Chondrocyte (in vitro differentiated cells): ENCODE data around the gene GJB6. TPM values are rescaled to one million over a fixed set of nuclear protein-coding genes. Genes with fewer than 3 reads are reported as not detected.

Experiments
- DNase-seq: peaks from one replicate; pipeline ENCODE4 v3.0.0; 2021; ENCODE audit warnings: mixed read lengths, low spot score
- H3K27ac Mint-ChIP-seq: one replicate; pipeline ENCODE4 v1.8.0; 2021; ENCODE audit warnings: mild to moderate bottlenecking, moderate library complexity, mixed read lengths; ENCODE audit not compliant: unreplicated experiment
- H3K27me3 Mint-ChIP-seq: 2 replicates; pipeline ENCODE4 v1.8.0; 2021; ENCODE audit warnings: low read depth, mixed read lengths
- H3K36me3 Mint-ChIP-seq: 2 replicates; pipeline ENCODE4 v1.8.0; 2021; ENCODE audit warnings: low read depth, mixed read lengths
- H3K4me1 Mint-ChIP-seq: 2 replicates; pipeline ENCODE4 v1.8.0; 2021; ENCODE audit warnings: low read depth, mild to moderate bottlenecking, mixed read lengths
- H3K4me3 Mint-ChIP-seq: one replicate; pipeline ENCODE4 v1.8.0; 2021; ENCODE audit warnings: mild to moderate bottlenecking, moderate library complexity, mixed read lengths; ENCODE audit not compliant: unreplicated experiment
- H3K9me3 Mint-ChIP-seq: 2 replicates; pipeline ENCODE4 v1.8.0; 2021; ENCODE audit warnings: low read depth, mixed read lengths
- total RNA-seq: library from RNA; stranded (reverse); gene quantifications from 3 replicates; pipeline ENCODE4 v1.2.1, GENCODE V29; 2021
- TF ChIP-seq, protein P1 (sequence below): fragments of 200-600 bp; sonication (generic); IDR thresholded peaks from 2 replicates; pipeline ENCODE4 v1.5.0; 2021; ENCODE audit warnings: antibody characterized with exemption, mild to moderate bottlenecking, moderate library complexity

GJB6 gene
- total RNA-seq, 1 donor from 2014 or later = not detected

- no peak for DNase-seq
- Mint-ChIP-seq H3K4me1 (no peaks in the 10 kb centered on the region), H3K4me3 (no peak overlapping the region), H3K27me3 (peaks cover 53% of the 10 kb centered on the region), H3K36me3 (no peaks in the 10 kb centered on the region), H3K9me3 (no peaks in the 10 kb centered on the region), H3K27ac (no peak overlapping the region)
- TF ChIP-seq, protein P1, sequence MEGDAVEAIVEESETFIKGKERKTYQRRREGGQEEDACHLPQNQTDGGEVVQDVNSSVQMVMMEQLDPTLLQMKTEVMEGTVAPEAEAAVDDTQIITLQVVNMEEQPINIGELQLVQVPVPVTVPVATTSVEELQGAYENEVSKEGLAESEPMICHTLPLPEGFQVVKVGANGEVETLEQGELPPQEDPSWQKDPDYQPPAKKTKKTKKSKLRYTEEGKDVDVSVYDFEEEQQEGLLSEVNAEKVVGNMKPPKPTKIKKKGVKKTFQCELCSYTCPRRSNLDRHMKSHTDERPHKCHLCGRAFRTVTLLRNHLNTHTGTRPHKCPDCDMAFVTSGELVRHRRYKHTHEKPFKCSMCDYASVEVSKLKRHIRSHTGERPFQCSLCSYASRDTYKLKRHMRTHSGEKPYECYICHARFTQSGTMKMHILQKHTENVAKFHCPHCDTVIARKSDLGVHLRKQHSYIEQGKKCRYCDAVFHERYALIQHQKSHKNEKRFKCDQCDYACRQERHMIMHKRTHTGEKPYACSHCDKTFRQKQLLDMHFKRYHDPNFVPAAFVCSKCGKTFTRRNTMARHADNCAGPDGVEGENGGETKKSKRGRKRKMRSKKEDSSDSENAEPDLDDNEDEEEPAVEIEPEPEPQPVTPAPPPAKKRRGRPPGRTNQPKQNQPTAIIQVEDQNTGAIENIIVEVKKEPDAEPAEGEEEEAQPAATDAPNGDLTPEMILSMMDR = no peak
Observed at GRCh38 chr13:20254076-20254475, 22.0 kb upstream of the GJB6 start.

DNA sequence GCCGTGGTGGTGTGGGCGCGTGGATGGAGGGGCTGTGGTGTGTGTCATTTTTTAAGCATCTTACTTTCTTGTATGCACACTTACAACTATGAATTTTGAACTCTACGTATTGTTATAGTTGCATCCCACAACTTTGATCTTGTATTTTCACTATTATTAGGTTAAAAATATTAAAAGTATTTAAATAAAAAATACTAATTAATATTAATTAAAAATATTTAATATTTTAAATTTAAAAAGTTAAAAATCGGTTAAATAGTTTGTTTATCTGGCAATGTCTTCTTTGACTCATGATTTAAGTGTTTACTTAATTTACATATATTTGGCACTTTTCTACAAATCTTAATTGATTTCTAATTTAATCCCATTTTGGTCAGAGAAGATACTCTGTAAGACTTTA, 17.8 kb upstream of the GJB6 start:
- no peaks in the 10 kb centered on the region for H3K4me1 Mint-ChIP-seq
- no peak for DNase-seq
- H3K36me3 Mint-ChIP-seq = no peaks in the 10 kb centered on the region
- H3K9me3 Mint-ChIP-seq = no peaks in the 10 kb centered on the region
- no peak overlapping the region for H3K27ac Mint-ChIP-seq
- TF ChIP-seq, protein P1 = no peak
- peaks cover 47% of the 10 kb centered on the region for H3K27me3 Mint-ChIP-seq
- no peak overlapping the region for H3K4me3 Mint-ChIP-seq

- Mint-ChIP-seq H3K4me3 (no peak overlapping the region), H3K27ac (no peak overlapping the region), H3K27me3 (peaks cover 47% of the 10 kb centered on the region), H3K4me1 (no peaks in the 10 kb centered on the region), H3K9me3 (peaks cover 4% of the 10 kb centered on the region), H3K36me3 (peaks cover 6% of the 10 kb centered on the region)
- TF ChIP-seq, protein P1 = no peak
- no peak for DNase-seq
Observed at GRCh38 chr13:20247963-20248362, 15.8 kb upstream of the GJB6 start.

- H3K4me1 Mint-ChIP-seq = no peaks in the 10 kb centered on the region
- no peak overlapping the region for H3K4me3 Mint-ChIP-seq
- H3K9me3 Mint-ChIP-seq = peaks cover 4% of the 10 kb centered on the region
- peaks cover 6% of the 10 kb centered on the region for H3K36me3 Mint-ChIP-seq
- TF ChIP-seq, protein P1 = no peak
- DNase-seq = no peak
- H3K27ac Mint-ChIP-seq = no peak overlapping the region
- peaks cover 52% of the 10 kb centered on the region for H3K27me3 Mint-ChIP-seq
Observed at GRCh38 chr13:20247403-20247802, 15.3 kb upstream of the GJB6 start.

- Mint-ChIP-seq H3K27me3 (peaks cover 69% of the 10 kb centered on the region), H3K36me3 (peaks cover 6% of the 10 kb centered on the region), H3K4me1 (no peaks in the 10 kb centered on the region), H3K27ac (no peak overlapping the region), H3K9me3 (peaks cover 4% of the 10 kb centered on the region), H3K4me3 (no peak overlapping the region)
- TF ChIP-seq, protein P1 = no peak
- DNase-seq = no peak
Observed at GRCh38 chr13:20241593-20241992, 9.5 kb upstream of the GJB6 start.
